Embryonic facial prominence (tissue), 1 donor: ENCODE data around the gene KIF1C.
"Not testable (repeated sequence)": the region's sequence is repeated elsewhere in the genome, so short reads cannot be mapped to it uniquely, and the experiment has no call there.

Source experiments
- DNase-seq: peaks from one replicate; pipeline ENCODE4 v3.0.0-alpha.2; 2016; ENCODE audit errors: extremely low spot score

KIF1C gene

GRCh38 chr17:5044630-5045029, 46.9 kb downstream of the KIF1C start:
- DNase-seq: no peak

- no peak for DNase-seq
Observed at GRCh38 chr17:5045496-5045895, 47.7 kb downstream of the KIF1C start.

- DNase-seq: no peak
Observed at GRCh38 chr17:5047446-5047845, 49.7 kb downstream of the KIF1C start.

- no peak for DNase-seq
Observed at GRCh38 chr17:5049314-5049841, 51.6 kb downstream of the KIF1C start.

GRCh38 chr17:5050278-5050677, 52.5 kb downstream of the KIF1C start:
- DNase-seq: no peak

- no peak for DNase-seq
Observed at GRCh38 chr17:5055543-5055942, 57.8 kb downstream of the KIF1C start.

GRCh38 chr17:5065227-5065744, 67.5 kb downstream of the KIF1C start:
- DNase-seq: no peak

- no peak for DNase-seq
Observed at GRCh38 chr17:5068236-5068635, 70.5 kb downstream of the KIF1C start.

- DNase-seq: no peak
Observed at GRCh38 chr17:5069724-5070123, 72.0 kb downstream of the KIF1C start.

- not testable (repeated sequence) for DNase-seq
Observed at GRCh38 chr17:5075472-5075871, 77.7 kb downstream of the KIF1C start.

GRCh38 chr17:5077275-5077674, 79.5 kb downstream of the KIF1C start:
- DNase-seq: not testable (repeated sequence)

- no peak for DNase-seq
Observed at GRCh38 chr17:5077781-5078105, 80.0 kb downstream of the KIF1C start.
